ENCODE measurements around the gene LIM2. TPM values are rescaled to one million over a fixed set of nuclear protein-coding genes. Genes with fewer than 3 reads are reported as not detected.

LIM2 gene
- total RNA-seq, 1 donor from 2014 or later: not detected

DNA sequence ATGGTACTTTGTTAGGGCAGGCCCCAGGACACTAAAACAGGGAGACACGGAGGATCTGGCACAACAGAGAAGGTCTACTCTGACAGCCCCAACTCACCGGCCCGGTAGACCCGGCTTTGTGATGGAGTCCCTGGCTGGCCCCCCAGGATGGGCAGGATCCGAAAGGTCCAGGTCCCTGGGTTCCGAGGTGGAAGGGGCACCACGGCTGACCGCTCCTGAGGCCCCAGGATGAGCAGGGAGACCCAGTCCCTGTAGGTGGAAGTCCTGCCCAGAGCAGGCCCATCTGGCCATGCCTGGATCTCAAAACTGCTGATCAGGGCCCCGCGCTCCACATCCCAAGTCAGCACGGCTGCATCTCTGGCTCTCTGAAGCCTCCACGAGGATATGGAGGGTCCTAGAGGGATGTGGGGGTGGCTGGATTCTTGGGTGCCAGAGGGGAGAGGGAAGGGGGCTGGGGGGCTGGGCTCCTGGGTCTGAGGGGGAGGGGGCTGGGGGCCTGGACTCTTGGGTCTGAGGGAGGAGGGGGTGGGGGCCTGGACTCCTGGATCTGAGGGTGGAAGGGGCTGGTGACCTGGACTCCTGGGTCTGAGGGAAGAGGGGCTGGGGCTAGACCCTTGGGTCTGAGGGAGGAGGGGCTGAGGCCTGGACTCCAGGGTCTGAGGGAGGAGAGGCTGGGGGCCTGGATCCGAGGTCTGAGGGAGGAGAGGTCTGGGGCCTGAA, 50.5 kb downstream of the LIM2 start:
- peaks cover 2% of the 10 kb centered on the region for H3K36me3 Mint-ChIP-seq
- H3K4me3 Mint-ChIP-seq: no peak overlapping the region

GRCh38 chr19:51333836-51334460, 53.8 kb downstream of the LIM2 start:
- no peak for TF ChIP-seq CTCF (IDR thresholded peaks at IDR 0.05; ENCODE audit: unreplicated experiment)
- Mint-ChIP-seq H3K27ac (no peak overlapping the region), H3K36me3 (peaks cover 27% of the 10 kb centered on the region), H3K4me1 (peaks cover 4% of the 10 kb centered on the region), H3K4me3 (no peak overlapping the region), H3K27me3 (ENCODE audit: low read depth) (peaks cover 3% of the 10 kb centered on the region), H3K9me3 (peaks cover 12% of the 10 kb centered on the region)
- DNase-seq (ENCODE audit: low spot score in 2 of 2, unreplicated experiment in 2 of 2): no peak

More for the DNA sequence above, 50.5 kb downstream of the LIM2 start:
- Mint-ChIP-seq H3K27me3 (ENCODE audit: low read depth) (peaks cover 12% of the 10 kb centered on the region), H3K27ac (no peak overlapping the region), H3K4me1 (peaks cover 17% of the 10 kb centered on the region), H3K9me3 (no peaks in the 10 kb centered on the region)
- TF ChIP-seq CTCF (IDR thresholded peaks at IDR 0.05; ENCODE audit: unreplicated experiment): no peak
- no peak for DNase-seq (ENCODE audit: low spot score in 2 of 2, unreplicated experiment in 2 of 2)

DNA sequence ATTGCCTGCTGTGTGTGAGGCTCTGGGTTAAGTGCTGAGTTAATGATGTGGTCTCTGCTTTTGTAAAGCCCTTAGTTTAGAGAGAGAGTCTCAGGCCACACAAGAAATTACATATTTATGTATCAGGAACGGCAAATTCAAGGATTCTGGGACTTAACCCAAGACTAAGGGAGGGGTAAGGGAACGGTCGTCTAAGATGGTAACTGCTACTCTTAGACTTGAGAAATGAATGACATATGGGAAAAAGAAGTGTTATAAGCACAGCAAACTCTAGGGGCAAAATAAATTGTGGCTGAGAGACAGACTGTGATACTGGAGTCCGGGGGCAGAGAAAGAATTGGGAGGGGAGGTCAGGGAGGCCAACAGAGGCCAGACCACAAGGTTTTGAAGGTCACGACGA, 56.1 kb downstream of the LIM2 start:
- no peak for TF ChIP-seq CTCF (IDR thresholded peaks at IDR 0.05; ENCODE audit: unreplicated experiment)
- no peak overlapping the region for H3K27ac Mint-ChIP-seq
- H3K36me3 Mint-ChIP-seq: peaks cover 28% of the 10 kb centered on the region
- no peak for DNase-seq (ENCODE audit: low spot score in 2 of 2, unreplicated experiment in 2 of 2)
- H3K27me3 Mint-ChIP-seq (ENCODE audit: low read depth): peaks cover 10% of the 10 kb centered on the region
- no peak overlapping the region for H3K4me3 Mint-ChIP-seq
- peaks cover 1% of the 10 kb centered on the region for H3K4me1 Mint-ChIP-seq
- H3K9me3 Mint-ChIP-seq: peaks cover 12% of the 10 kb centered on the region

DNA sequence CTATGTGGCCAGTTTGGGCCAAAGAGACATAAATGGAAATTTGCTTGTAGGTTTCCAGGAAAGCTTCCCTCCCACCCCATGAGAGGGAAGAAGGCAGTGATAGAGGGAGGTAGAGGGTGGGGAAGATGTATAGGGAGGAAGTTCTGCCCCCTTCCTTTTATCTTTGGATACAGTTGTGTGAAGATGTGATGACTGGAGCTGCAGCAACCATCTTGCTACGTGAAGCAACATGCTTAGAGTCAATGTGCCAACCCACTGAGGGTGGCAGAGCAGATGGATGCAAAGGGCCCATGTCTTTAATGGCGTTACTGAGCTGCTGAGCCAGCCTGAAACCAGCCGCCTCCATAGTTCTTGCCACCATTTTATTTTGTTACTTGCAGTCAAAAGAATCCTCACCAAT, 56.6 kb downstream of the LIM2 start:
- Mint-ChIP-seq H3K4me3 (no peak overlapping the region), H3K9me3 (peaks cover 12% of the 10 kb centered on the region), H3K36me3 (peaks cover 28% of the 10 kb centered on the region), H3K27ac (no peak overlapping the region), H3K4me1 (peaks cover 1% of the 10 kb centered on the region), H3K27me3 (ENCODE audit: low read depth) (peaks cover 10% of the 10 kb centered on the region)
- no peak for TF ChIP-seq CTCF (IDR thresholded peaks at IDR 0.05; ENCODE audit: unreplicated experiment)
- no peak for DNase-seq (ENCODE audit: low spot score in 2 of 2, unreplicated experiment in 2 of 2)

DNA sequence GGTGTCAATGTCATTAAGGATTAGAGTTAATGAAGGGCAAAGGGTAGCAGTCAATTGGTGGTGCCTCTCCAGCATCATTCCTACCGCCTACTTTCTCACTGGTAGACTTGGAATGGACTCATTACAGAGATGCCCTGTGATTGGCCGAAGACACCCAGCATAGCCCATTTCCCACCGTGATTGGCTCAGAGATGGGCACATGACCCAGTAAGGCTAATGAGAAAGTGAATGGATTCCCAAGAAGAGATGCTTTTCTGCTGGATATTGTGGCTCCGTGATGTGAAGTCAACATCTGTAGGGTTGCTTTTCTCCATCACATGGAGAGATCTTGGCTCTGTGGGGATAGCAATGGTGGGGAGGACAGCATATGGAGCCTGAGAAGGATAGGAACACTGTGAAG, 57.4 kb downstream of the LIM2 start:
- Mint-ChIP-seq H3K36me3 (peaks cover 28% of the 10 kb centered on the region), H3K27me3 (ENCODE audit: low read depth) (peaks cover 15% of the 10 kb centered on the region), H3K27ac (no peak overlapping the region), H3K4me3 (no peak overlapping the region), H3K4me1 (peaks cover 1% of the 10 kb centered on the region), H3K9me3 (peaks cover 12% of the 10 kb centered on the region)
- no peak for TF ChIP-seq CTCF (IDR thresholded peaks at IDR 0.05; ENCODE audit: unreplicated experiment)
- DNase-seq (ENCODE audit: low spot score in 2 of 2, unreplicated experiment in 2 of 2): no peak

Other genes with a start within 250 kb of the LIM2 start
- gene SIGLEC7, start 245.7 kb downstream of the LIM2 start, total RNA-seq: not detected in 3 replicates
- not detected in 3 replicates for gene CD33, start 162.9 kb downstream of the LIM2 start, total RNA-seq
- gene SIGLECL1, start 136.9 kb downstream of the LIM2 start, total RNA-seq: not detected in 3 replicates
- gene IGLON5, start 76.3 kb downstream of the LIM2 start, total RNA-seq: 24.9 to 25.9 TPM (median 25.1 TPM) in 3 replicates
- 8.1 to 8.9 TPM (median 8.6 TPM) in 3 replicates for gene VSIG10L, start 45.8 kb downstream of the LIM2 start, total RNA-seq
- gene ETFB, start 21.6 kb downstream of the LIM2 start, total RNA-seq: 59.5 to 60.1 TPM (median 60.0 TPM) in 3 replicates
- 0.54 to 0.56 TPM in 2 of 3 replicates, not detected in the other for gene CLDND2, start 19.0 kb downstream of the LIM2 start, total RNA-seq
- not detected in 3 replicates for gene NKG7, start 15.3 kb downstream of the LIM2 start, total RNA-seq
- 0.50 to 1.0 TPM (median 0.94 TPM) in 3 replicates for gene C19orf84, start 2.6 kb upstream of the LIM2 start, total RNA-seq
- not detected in 3 replicates for gene SIGLEC10, start 29.7 kb upstream of the LIM2 start, total RNA-seq
- not detected in 3 replicates for gene SIGLEC8, start 70.5 kb upstream of the LIM2 start, total RNA-seq
- gene CEACAM18, start 90.6 kb upstream of the LIM2 start, total RNA-seq: not detected in 3 replicates
- not detected in 3 replicates for gene SIGLEC12, start 113.8 kb upstream of the LIM2 start, total RNA-seq
- gene SIGLEC6, start 143.7 kb upstream of the LIM2 start, total RNA-seq: not detected in 3 replicates
- gene ZNF175, start 183.3 kb upstream of the LIM2 start, total RNA-seq: 12.2 to 15.2 TPM (median 13.5 TPM) in 3 replicates
- gene SIGLEC5, start 242.4 kb upstream of the LIM2 start, total RNA-seq: not detected in 3 replicates

All from mesothelial cell of epicardium (in vitro differentiated cells).